Ramos (cell line): ENCODE data around the gene MAB21L3.

Experiments
- in situ Hi-C: fragments of 300-500 bp; cut with MboI; formaldehyde crosslinking; loops from one replicate; pipeline ENCODE4 v1.14.3; 2022; ENCODE audit warnings: low sequenced_read_pairs; ENCODE audit not compliant: unreplicated experiment

MAB21L3 gene

DNA sequence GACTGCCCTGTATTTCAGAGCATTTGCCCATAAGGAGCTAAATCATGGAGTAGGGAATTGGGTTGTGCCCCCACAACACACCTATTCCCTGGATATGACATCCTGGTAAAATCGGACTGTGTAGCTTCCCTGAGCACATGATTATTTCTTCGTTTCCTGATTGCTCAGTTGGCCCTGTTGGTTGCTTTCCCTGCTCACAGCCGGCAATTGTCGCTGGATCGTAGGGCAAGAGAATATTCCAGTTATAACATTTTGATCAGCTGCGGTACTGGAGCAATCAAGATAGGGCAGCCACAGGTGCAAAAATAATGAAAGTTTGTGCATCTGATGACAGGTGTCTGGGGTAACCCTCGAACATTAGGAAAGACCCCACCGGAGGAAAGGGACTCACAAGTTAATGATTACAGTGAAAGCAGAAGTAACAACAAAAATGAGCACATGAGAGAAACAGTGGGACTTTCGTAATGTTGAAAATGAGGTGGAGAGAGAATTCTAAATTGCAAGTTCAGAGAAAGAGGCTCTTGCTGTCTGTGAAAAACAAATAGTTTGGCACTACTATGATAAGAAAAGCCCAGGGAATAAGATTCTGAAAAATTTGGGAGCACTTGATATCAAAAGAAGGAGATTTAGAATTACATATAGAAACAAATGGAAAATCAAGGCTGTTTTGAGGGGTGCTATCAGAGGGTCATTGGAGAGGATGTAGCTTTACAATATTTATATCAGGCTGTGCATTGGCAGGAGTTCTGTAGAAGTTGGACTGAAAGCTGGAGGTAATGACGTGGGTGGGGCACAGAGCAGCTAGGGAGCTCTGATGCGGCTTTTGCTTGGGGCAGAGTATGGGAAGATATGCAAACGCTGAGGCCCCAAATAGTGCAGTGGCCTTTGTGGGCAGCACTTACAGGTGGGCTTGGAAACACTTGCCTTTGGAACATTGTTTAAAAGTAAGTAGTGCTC lies at the start of gene MAB21L3:
Gene MAB21L3, plus strand, starts transcription at position 833 of the 957 bp plus-strand sequence. CDS start 1,217 bp downstream, outside the sequence.
- in situ Hi-C loops: no loop called here

GRCh38 chr1:116062201-116062600 lies 49.0 kb upstream of the MAB21L3 start:
- in situ Hi-C loops: no loop called here

DNA sequence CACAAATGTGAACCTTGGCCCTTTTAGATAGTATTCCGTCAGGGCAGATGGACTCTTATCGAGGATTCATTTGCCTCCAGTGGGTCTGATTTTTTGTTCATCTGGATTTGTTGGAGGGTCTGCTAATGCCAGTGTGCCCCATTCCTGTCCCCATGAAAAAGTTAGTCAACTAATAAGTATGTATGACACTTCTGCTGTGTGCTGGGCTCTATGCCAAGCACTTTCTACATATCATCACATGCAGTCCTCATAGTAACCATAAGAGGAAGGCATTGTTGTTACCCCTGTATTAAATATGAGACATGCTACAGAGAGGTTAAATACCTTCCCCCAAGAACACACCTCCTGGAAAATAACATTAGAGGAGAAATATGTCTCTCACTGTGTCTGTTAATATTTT lies 46.6 kb upstream of the MAB21L3 start:
- in situ Hi-C loops: no loop called here

GRCh38 chr1:116066868-116067565 lies 44.2 kb upstream of the MAB21L3 start:
- in situ Hi-C loops: no loop called here

- in situ Hi-C loops: no loop called here
Observed at GRCh38 chr1:116067566-116067890, 43.7 kb upstream of the MAB21L3 start.

DNA sequence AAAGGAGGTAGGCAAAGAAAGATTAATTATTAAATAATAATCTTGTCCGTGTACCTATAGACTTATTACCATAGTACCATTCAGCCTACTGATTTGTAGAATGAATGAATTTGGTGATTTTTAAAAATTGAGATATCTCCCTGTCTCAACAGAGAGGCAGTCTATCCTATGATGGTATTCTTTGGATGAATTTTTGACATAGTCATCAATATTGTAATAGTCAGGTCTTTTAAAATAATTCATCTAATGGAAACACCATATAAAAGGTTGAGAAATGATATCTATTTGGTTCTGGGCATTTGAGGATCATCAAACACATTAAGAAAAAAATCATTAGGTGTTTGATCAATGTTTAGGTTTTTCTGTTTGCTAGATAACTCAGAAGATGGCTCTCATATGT lies 35.6 kb upstream of the MAB21L3 start:
- in situ Hi-C loops: no loop called here

- in situ Hi-C loops: no loop called here
Observed at GRCh38 chr1:116075990-116076389, 35.2 kb upstream of the MAB21L3 start.

DNA sequence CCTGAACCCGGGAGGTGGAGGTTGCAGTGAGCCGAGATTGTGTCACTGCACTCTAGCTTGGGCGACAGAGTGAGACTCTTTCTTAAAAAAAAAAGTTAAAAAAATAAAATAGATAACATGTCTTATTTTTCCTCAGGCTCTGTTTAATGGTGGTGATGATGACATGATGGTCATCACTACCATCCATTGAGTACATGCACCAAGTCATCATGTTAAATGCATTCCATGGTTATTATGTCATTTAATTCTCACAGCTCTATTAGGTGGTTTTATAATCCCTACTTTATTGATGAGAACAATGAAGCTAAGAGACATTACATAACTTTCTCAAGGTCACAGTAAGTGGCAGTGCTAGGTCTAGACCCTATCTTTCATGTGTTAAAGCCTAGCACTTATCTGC lies 34.4 kb upstream of the MAB21L3 start:
- in situ Hi-C loops: no loop called here

DNA sequence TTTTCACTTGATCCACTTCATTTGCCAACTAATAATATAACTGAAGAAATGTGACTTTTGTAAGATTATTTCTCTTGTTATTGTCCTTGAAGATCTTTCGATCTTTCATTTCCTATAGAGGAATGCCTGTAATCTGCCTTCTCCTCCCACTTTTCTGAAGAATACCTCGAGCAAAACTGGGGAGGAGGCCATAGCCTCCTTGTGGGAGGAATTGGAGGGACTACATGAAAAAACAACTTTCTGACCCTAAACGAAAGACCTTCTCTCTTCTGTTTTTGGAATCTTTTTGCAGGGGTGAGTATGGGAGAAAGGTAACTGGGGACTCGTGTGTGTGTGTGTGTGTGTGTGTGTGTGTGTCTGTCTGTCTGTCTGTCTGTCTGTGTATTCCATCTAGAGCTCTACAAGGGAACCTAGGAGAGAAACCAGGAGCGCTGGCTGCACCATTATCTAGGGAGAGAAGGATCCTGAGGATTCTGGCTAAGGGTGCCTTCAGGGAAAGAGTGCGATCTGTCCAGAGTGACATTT lies 32.4 kb upstream of the MAB21L3 start:
- in situ Hi-C loops: no loop called here

DNA sequence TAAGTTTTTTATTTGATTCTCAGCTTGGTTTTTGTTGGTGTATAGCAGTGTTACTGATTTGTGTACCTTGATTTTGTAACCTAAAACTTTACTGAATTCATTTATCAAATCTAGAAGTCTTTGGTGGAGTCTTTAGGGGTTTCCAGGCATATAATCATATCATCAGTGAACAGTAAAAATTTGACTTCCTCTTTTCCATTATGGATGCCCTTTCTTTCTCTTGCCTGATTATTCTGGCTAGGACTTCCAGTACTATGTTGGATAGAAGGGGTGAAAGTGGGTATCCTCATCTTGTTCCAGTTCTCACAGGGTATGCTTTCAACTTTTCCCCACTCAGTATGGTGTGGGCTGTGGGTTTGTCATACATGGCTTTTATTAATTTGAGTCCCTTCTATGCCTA lies 23.6 kb upstream of the MAB21L3 start:
- in situ Hi-C loops: no loop called here

GRCh38 chr1:116089870-116090269 lies 21.3 kb upstream of the MAB21L3 start:
- in situ Hi-C loops: no loop called here

DNA sequence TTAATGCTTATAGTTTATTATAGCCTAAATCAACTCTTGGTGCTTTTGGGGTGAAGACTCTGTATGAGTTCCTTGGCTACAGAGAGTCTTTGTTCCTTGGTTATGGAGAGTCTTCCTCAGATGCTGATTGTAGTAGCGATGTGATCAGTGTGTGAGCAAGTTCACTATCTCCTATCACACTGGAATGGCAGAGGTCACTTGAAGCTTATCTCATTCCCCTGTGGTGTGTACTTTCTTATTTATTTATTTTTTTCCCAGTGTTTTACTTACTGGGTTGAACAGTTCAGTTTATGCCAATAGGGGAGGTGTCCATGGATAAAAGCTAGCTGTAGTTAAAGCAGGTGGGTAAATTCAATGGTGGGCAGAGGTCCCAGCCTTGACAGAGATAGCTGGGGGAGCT lies 20.1 kb upstream of the MAB21L3 start:
- in situ Hi-C loops: no loop called here

- in situ Hi-C loops: no loop called here
Observed at GRCh38 chr1:116092752-116093489, 18.3 kb upstream of the MAB21L3 start.

DNA sequence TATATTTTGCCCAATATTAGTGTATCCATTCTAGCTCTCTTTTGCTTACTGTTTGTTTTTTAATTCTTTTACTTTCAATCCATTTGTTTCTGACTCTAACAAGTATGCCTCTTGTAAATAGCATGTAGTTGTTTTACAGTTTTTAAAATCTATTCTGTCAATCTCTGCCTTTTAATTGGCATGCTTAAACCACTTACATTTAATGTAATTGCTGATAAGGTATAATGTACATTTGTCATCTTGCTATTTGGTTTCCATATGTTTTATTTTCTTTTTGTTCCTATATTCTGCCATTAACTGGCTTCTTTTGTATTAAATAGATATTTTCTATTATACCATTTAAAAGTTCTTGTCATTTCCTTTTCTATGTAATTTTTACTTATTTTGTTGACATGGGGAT lies 16.2 kb upstream of the MAB21L3 start:
- in situ Hi-C loops: no loop called here

DNA sequence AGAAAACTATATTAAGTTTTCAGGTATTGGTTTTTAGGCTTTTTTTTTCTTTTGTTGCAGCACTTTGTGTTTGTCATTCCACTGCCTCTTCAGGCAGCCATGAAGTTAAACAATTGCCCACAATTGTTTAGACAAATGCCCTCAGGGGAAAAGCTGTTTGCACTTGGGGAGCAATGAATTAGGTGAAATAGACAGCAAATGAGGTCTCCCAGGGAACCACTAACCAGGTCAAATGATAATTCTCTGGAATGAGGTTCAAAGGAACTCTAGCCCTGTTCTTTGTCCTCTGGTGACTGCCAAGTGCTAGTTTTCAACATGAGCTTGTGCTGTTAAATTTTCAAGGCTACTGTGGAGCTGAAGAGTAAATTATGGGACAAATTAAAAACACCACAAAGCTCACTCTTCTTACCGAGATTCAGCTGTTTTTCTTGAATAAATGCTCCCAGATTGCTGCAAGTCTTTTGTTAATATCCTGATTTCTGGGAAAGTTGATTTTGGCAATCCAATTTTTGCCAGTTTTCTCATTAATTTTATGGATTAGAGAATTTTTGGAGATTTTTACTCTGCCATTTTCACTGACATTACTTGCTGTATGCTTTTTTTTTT lies 15.1 kb upstream of the MAB21L3 start:
- in situ Hi-C loops: no loop called here

- in situ Hi-C loops: no loop called here
Observed at GRCh38 chr1:116097626-116098025, 13.6 kb upstream of the MAB21L3 start.

DNA sequence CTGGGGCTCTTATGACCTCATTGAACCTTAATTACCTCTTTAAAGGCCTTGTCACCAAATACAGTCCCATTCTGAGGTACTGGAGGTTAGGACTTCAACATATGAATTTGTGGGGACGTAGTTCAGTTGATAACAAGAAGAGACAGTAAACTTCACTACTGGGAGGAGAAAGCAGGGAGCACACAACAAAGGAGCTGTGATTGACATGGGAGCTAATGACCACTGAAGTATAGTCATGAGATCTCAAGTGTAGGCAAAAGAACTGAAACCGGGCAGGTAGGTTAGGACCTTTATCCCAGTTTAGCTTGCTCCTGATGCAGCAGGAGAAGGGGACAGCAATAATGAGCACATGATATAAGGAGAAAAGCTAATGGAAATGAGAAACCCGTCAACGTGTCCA lies 11.8 kb upstream of the MAB21L3 start:
- in situ Hi-C loops: no loop called here

DNA sequence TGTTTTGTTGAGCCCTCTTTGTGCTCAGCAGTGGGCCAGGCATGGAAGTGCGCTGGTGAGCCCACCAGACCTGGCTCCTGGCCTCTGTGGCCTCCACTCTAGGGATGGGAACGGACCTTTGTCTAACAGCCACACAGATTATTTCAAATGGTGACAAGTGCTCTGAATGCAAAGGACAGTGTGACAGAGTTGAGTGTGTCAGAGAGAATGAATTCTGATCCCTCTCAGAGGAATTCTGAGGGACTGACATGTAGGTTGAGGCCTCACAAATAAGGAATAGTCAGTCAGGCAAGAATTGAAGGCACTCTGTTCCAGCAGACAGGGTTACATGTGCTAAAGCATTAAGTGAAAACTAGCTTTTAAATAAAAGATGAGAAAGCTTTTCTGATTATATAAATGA lies 11.3 kb upstream of the MAB21L3 start:
- in situ Hi-C loops: no loop called here

DNA sequence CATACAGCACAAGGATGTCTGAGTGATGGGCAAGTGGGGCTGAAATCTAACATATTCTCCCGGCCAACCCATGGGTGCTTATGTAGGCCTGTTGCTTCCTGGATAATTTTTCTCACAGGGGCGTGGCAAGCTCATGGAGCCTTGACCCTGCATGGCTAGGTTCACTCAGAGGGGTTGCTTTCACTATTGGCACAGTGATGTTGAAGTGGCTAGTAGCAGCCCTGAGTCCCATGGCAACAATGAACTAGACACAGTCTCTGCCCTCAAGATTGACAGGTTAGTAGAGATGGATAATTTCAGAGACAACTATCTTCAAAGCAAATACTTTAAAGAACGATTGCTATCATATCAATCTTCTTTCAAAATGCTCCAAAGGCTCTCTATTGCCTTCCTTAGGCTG lies 6.5 kb upstream of the MAB21L3 start:
- in situ Hi-C loops: no loop called here

- in situ Hi-C loops: no loop called here
Observed at GRCh38 chr1:116105996-116106395, 5.2 kb upstream of the MAB21L3 start.
